ENCODE measurements around the gene TOGARAM1. TPM values are rescaled to one million over a fixed set of nuclear protein-coding genes. Genes with fewer than 3 reads are reported as not detected.

The TOGARAM1 gene
- total RNA-seq, 1 experiment from 2014 or later = 12.7 TPM

- DNase-seq (ENCODE audit: low read depth) = peak; percentile 29
Measured at GRCh38 chr14:44962334-44963043, 499 bp downstream of the TOGARAM1 start.

- peak; percentile 12 for DNase-seq (ENCODE audit: low read depth)
Measured at GRCh38 chr14:44963044-44963528, 1.1 kb downstream of the TOGARAM1 start.

- DNase-seq (ENCODE audit: low read depth) = peak; percentile 15
Measured at GRCh38 chr14:44963775-44964380, 1.9 kb downstream of the TOGARAM1 start.

- peak; percentile 1 for DNase-seq (ENCODE audit: low read depth)
Measured at GRCh38 chr14:44966601-44967336, 4.8 kb downstream of the TOGARAM1 start.

- DNase-seq (ENCODE audit: low read depth) = no peak
Measured at GRCh38 chr14:44968714-44969113, 6.7 kb downstream of the TOGARAM1 start.

- no peak for DNase-seq (ENCODE audit: low read depth)
Measured at GRCh38 chr14:44970907-44971306, 8.9 kb downstream of the TOGARAM1 start.

GRCh38 chr14:44971459-44971858, 9.5 kb downstream of the TOGARAM1 start:
- DNase-seq (ENCODE audit: low read depth) = no peak

GRCh38 chr14:44979273-44979672, 17.3 kb downstream of the TOGARAM1 start:
- DNase-seq (ENCODE audit: low read depth) = no peak

GRCh38 chr14:44979740-44980356, 17.9 kb downstream of the TOGARAM1 start:
- peak; percentile 3 for DNase-seq (ENCODE audit: low read depth)

- DNase-seq (ENCODE audit: low read depth) = no peak
Measured at GRCh38 chr14:44981198-44981597, 19.2 kb downstream of the TOGARAM1 start.

GRCh38 chr14:44982594-44982993, 20.6 kb downstream of the TOGARAM1 start:
- no peak for DNase-seq (ENCODE audit: low read depth)

GRCh38 chr14:44988694-44989093, 26.7 kb downstream of the TOGARAM1 start:
- no peak for DNase-seq (ENCODE audit: low read depth)

GRCh38 chr14:44989497-44990440, 27.8 kb downstream of the TOGARAM1 start:
- DNase-seq (ENCODE audit: low read depth) = no peak

GRCh38 chr14:44990533-44990932, 28.5 kb downstream of the TOGARAM1 start:
- DNase-seq (ENCODE audit: low read depth) = no peak

- DNase-seq (ENCODE audit: low read depth) = no peak
Measured at GRCh38 chr14:44995196-44995595, 33.2 kb downstream of the TOGARAM1 start.

- DNase-seq (ENCODE audit: low read depth) = no peak
Measured at GRCh38 chr14:44995770-44996294, 33.8 kb downstream of the TOGARAM1 start.

- DNase-seq (ENCODE audit: low read depth) = no peak
Measured at GRCh38 chr14:45003924-45004323, 41.9 kb downstream of the TOGARAM1 start.

- DNase-seq (ENCODE audit: low read depth) = no peak
Measured at GRCh38 chr14:45015133-45015532, 53.1 kb downstream of the TOGARAM1 start.

GRCh38 chr14:45028107-45028626, 66.2 kb downstream of the TOGARAM1 start:
- no peak for DNase-seq (ENCODE audit: low read depth)

GRCh38 chr14:45034730-45035129, 72.7 kb downstream of the TOGARAM1 start:
- DNase-seq (ENCODE audit: low read depth) = no peak

- no peak for DNase-seq (ENCODE audit: low read depth)
Measured at GRCh38 chr14:45038256-45038655, 76.3 kb downstream of the TOGARAM1 start.

All from RPMI7951 (cell line).